Prostate gland (tissue), 2 donors: ENCODE measurements around the gene LRRN3. TPM values are rescaled to one million over a fixed set of nuclear protein-coding genes. Genes with fewer than 3 reads are reported as not detected.
"Not testable (repeated sequence)": the region's sequence is repeated elsewhere in the genome, so short reads cannot be mapped to it uniquely, and the experiment has no call there.

Experiments used
- DNase-seq: peaks from one replicate; pipeline ENCODE4 v3.0.0-alpha.2; 2019; ENCODE audit warnings: low spot score
- H3K27ac ChIP-seq, 2 donors: fragments of 200-600 bp; sonication (generic); 2 replicates each; pipeline ENCODE4 v1.5.1; 2017 to 2019
- H3K27me3 ChIP-seq: fragments of 200-600 bp; sonication (generic); replicated peaks from 2 replicates; pipeline ENCODE4 v1.5.1; 2019; ENCODE audit not compliant: insufficient read depth
- H3K36me3 ChIP-seq, 2 donors: fragments of 200-600 bp; sonication (generic); 1 replicate in 1 of 2; 2 replicates in 1 of 2; pipeline versions ENCODE4 v1.5.1 to v1.8.1; 2017 to 2019
- H3K4me1 ChIP-seq: fragments of 200-600 bp; sonication (generic); replicated peaks from 2 replicates; pipeline ENCODE4 v1.5.1; 2019
- H3K4me3 ChIP-seq, 2 donors: fragments of 200-600 bp; sonication (generic); 2 replicates each; pipeline ENCODE4 v1.5.1; 2017 to 2019
- H3K9me3 ChIP-seq: fragments of 200-600 bp; sonication (generic); 2 replicates; pipeline ENCODE4 v1.5.1; 2017
- CTCF ChIP-seq, 4 experiments: fragments of 200-600 bp in 2 of 4; fragments of 450-650 bp in 2 of 4; sonication (generic) in 2 of 4; IDR thresholded peaks; 1 replicate in 3 of 4; 2 replicates in 1 of 4; pipeline ENCODE4 v1.5.1; 2016 to 2019; ENCODE audit warnings: antibody characterized with exemption in 4 of 4, mild to moderate bottlenecking in 2 of 4, moderate library complexity in 2 of 4
- POLR2A ChIP-seq: fragments of 450-650 bp; IDR thresholded peaks from one replicate; pipeline ENCODE4 v1.6.1; 2016; ENCODE audit warnings: antibody characterized with exemption, mild to moderate bottlenecking
- POLR2AphosphoS5 ChIP-seq: sonication (generic); formaldehyde crosslinking; IDR thresholded peaks from one replicate; pipeline ENCODE4 v1.6.1; 2017; ENCODE audit warnings: antibody characterized with exemption
- WGBS: methylation state at CpG from one replicate; pipeline ENCODE4 v1.1.5; 2018; 5-methylcytosine and 5-hydroxymethylcytosine counted together
- intact Hi-C: fragments of 100-400 bp; cut with DNase I; formaldehyde crosslinking; loops from one replicate; pipeline ENCODE4 v1.14.2; 2022
- total RNA-seq, 2 donors: library from RNA; depleted of rRNA; stranded (reverse); fragments of >200 nt; gene quantifications; one replicate each; pipeline ENCODE4 v1.1.0, GENCODE V29; 2016

The LRRN3 gene
- total RNA-seq, 2 donors from 2014 or later, result 0.32 to 41.5 TPM

- Histone ChIP-seq H3K36me3 (no peaks in the 10 kb centered on the region), H3K9me3 (no peaks in the 10 kb centered on the region), H3K4me3 (no peak overlapping the region), H3K27ac (no peak overlapping the region), H3K27me3 (no peaks in the 10 kb centered on the region), H3K4me1 (no peaks in the 10 kb centered on the region)
- DNase-seq, result no peak
- intact Hi-C loops, result no loop called here
- TF ChIP-seq POLR2AphosphoS5 (no peak), CTCF (IDR thresholded peaks at IDR 0.05) (no peak), POLR2A (no peak)
- 96% methylated on average over 2 of the region's 2 CpGs for WGBS
These were observed 23.2 kb upstream of the LRRN3 start for GRCh38 chr7:111067682-111068081.

GRCh38 chr7:111068618-111069017, 22.3 kb upstream of the LRRN3 start:
- Histone ChIP-seq H3K9me3 (no peaks in the 10 kb centered on the region), H3K36me3 (no peaks in the 10 kb centered on the region), H3K27ac (no peak overlapping the region), H3K4me3 (no peak overlapping the region), H3K4me1 (no peaks in the 10 kb centered on the region), H3K27me3 (no peaks in the 10 kb centered on the region)
- TF ChIP-seq POLR2AphosphoS5 (no peak), CTCF (IDR thresholded peaks at IDR 0.05) (no peak), POLR2A (no peak)
- intact Hi-C loops, result no loop called here
- 63% methylated on average over 2 of the region's 2 CpGs for WGBS
- DNase-seq, result no peak

GRCh38 chr7:111071556-111071955, 19.4 kb upstream of the LRRN3 start:
- Histone ChIP-seq H3K27ac (no peak overlapping the region), H3K36me3 (no peaks in the 10 kb centered on the region), H3K27me3 (no peaks in the 10 kb centered on the region), H3K4me1 (no peaks in the 10 kb centered on the region), H3K4me3 (no peak overlapping the region), H3K9me3 (no peaks in the 10 kb centered on the region)
- DNase-seq, result no peak
- intact Hi-C loops, result no loop called here
- TF ChIP-seq POLR2AphosphoS5 (no peak), POLR2A (no peak)

GRCh38 chr7:111072658-111073057, 18.3 kb upstream of the LRRN3 start:
- H3K4me3 ChIP-seq, DNase-seq, intact Hi-C loops, H3K27ac ChIP-seq, H3K9me3 ChIP-seq, H3K36me3 ChIP-seq, H3K27me3 ChIP-seq, H3K4me1 ChIP-seq: not testable (repeated sequence)
- 92% methylated on average over 9 of the region's 9 CpGs for WGBS

- no peaks in the 10 kb centered on the region for H3K36me3 ChIP-seq
- no peak for DNase-seq
- no peak overlapping the region for H3K27ac ChIP-seq
- no peaks in the 10 kb centered on the region for H3K4me1 ChIP-seq
- no peaks in the 10 kb centered on the region for H3K9me3 ChIP-seq
- H3K27me3 ChIP-seq, result no peaks in the 10 kb centered on the region
- TF ChIP-seq POLR2AphosphoS5 (no peak), POLR2A (no peak), CTCF (IDR thresholded peaks at IDR 0.05) (no peak)
- intact Hi-C loops, result no loop called here
- 83% methylated on average over 3 of the region's 3 CpGs for WGBS
- H3K4me3 ChIP-seq, result no peak overlapping the region
These were observed 16.7 kb upstream of the LRRN3 start for GRCh38 chr7:111074071-111074747.

GRCh38 chr7:111074748-111075146, 16.2 kb upstream of the LRRN3 start:
- no peak overlapping the region for H3K4me3 ChIP-seq
- H3K36me3 ChIP-seq, result no peaks in the 10 kb centered on the region
- no peak for DNase-seq
- WGBS, result 77% methylated on average over 6 of the region's 6 CpGs
- no peaks in the 10 kb centered on the region for H3K4me1 ChIP-seq
- no peak overlapping the region for H3K27ac ChIP-seq
- H3K9me3 ChIP-seq, result no peaks in the 10 kb centered on the region
- TF ChIP-seq POLR2AphosphoS5 (no peak), CTCF (IDR thresholded peaks at IDR 0.05) (no peak), POLR2A (no peak)
- no peaks in the 10 kb centered on the region for H3K27me3 ChIP-seq
- intact Hi-C loops, result no loop called here
